NCI-H526 treated with DMSO at 0.1 percent for 48 hours (cell line): ENCODE data around the gene FAM110C.
"Not testable (repeated sequence)": the region's sequence is repeated elsewhere in the genome, so short reads cannot be mapped to it uniquely, and the experiment has no call there.

Source experiments
- DNase-seq: peaks from one replicate; lab custom pipeline; 2025; lab: John Stamatoyannopoulos, UW

The FAM110C gene

DNA sequence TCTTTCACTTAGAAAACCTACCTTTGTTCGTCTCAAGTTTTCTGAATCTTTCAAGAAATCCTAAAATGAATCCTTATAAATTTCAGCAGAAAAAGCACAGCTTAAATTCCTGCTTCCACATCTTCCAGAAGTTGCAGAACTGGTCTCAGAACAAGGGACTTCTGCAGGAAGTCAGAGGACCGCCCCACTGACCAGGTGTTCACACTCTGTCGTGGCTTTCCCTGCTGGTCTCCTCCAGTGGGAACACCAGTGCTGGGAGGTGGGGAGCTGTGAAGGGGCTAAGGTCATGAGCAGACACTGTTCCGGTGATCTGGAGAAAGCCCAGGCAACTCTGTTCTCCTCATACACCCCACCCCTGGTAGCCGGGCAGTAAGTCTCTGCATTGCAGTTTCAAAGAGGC is 3.5 kb downstream of the FAM110C start:
- no peak for DNase-seq

DNA sequence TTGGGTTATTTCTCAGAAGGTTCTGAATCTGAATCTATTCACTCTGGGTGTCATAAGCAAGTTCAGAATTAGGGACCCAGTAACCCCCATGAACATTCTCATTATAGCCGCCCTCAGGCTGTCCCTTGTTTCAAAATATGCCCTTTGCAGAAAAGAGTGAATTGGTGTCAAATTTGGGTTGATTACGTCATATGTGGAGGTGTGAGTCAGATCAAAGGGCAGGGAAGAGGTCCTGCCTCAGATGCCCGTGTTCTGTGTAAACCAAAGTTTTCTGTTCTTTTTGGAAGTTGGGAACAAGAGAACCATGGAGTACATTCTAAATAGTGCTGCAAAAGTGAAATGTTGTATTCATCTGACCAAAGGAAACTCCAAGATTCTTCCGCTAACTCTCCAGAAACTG is 5.8 kb downstream of the FAM110C start:
- DNase-seq = no peak

DNA sequence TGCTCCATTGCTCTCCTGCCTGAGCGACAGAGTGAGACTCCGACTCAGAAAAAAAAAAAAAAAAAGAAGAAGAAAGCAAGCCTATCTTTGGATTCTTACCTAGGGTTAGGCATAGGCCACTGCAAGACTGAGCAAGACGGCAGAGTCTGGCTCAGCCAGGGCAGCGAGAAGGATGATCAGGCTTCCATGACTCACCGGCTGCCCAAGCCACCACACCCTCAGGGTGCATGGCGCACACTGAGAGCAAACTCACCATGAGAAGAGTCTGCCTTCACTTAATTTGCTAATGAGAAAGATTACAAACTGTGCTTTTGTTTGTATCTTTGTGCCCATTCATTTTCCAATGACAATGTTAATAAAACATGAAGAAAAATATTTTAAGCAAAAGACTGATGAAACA is 8.2 kb downstream of the FAM110C start:
- DNase-seq = no peak

DNA sequence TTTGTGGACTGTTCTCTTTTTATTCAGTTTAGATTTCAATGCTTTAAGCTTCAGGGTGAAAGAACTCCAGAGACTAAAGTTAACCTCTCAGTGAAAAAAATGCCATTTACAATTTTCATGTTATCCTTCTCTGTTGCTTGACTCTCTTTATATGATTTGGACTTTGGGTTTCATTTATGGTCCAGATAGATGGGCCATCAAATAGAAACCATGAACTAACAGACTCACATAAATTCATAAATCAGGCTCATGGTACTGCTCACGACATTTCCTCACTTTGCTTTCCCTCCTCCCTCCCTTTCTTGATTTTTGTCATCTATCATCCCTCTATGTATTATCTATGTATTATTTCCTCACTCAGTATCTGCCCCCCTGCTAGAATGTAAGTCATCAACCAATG is 10.0 kb downstream of the FAM110C start:
- no peak for DNase-seq

DNA sequence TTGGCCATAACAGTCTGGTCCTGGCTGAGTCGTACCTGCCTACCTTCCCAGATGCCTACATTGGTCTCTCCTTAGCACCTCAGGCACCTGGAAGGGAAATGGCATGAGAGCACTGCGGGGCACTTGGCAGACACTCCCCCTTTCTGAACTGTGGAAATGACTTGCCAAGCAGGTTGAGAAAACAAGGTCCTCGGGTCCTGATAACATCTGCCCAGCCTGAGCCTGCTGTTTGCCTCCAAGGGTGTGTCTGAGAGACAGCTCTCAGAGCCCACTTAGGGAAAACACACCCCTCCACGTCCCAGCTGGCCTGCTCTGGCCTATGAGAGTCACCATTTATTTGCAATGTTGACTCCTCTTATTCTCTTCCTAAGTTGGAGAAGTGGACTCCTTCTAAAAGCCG is 10.5 kb downstream of the FAM110C start:
- peak; percentile 4 for DNase-seq

DNA sequence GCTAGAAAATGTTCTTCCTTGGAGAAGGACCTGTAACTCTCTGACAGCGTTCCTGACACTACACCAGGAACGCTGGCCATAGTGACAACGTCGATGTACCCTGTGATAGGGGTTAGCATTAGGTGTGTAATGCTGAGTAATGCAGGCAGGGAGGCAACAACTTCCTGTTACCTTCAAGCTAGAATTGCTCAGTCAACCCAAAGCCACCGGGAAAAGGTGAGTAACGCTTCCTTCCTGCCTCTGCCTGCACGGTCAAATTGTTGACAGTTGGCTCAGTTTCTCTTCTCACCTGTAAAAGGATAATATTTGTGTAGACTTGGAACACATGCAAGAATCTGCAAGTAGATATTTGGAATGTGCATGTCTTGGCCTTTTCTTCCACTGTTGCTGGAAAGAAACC is 12.7 kb downstream of the FAM110C start:
- no peak for DNase-seq

DNA sequence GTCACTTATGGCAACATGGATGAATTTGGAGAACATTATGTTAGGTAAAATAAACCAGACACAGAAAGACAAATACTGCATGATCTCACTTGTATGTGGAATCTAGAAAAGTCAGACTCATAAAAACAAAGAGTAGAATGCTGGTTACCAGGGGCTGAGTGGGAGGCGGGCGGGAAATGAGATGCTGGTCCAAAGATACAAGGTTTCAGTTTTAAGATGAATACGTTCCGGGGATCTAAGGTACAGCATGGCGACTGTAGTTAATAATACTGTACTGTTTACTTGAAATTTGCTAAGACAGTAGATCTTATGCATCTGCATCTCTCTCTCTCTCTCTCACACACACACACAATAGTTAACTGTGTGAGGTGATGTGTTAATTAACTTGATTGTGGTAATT is 14.2 kb downstream of the FAM110C start:
- no peak for DNase-seq

DNA sequence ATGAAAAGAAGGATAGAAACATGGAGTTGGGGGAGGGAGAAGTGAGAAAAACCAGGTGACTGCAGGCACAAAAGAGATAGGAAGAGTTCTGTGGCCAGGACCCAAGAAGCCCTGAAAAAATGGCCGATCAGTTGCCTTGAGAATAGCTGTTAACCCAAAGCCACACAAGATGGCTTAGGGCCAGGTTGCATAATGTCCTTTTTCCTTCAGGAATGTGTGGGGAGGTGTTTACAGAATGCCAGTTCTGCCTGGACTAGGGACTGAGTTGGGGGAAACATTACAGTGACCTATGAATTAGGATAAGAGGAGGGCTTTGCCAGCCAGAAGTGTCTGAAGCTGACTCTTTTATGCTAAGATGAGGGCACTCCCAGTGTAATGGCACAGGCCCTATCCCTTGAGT is 17.1 kb downstream of the FAM110C start:
- DNase-seq = no peak

DNA sequence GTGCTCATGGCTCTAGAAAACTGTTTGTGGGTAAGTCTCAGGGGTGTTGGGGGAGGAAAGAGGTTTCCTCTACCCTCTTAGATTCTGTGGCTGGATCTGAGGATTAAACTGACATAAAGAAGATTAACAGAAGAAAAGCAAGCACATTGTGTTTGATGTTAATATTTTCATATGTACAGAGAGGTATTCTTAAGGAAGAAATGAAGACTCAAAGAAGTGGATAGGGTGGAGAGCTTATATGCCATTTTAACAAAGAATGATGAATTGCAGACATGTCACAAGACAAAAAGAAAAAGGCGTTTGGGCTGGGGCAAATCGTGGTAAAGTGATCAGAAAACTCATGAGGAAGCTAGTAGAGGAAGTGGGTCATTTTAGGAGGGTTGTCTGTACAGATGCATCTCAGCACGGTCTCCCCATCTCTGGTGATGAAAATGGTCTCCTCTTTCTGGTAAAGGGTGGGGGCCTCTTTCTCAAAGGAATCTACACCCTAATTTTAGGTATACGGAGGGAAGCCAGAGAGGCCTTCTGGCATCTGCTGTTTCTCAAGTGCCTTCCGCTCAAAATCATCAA is 17.8 kb downstream of the FAM110C start:
- DNase-seq = no peak

DNA sequence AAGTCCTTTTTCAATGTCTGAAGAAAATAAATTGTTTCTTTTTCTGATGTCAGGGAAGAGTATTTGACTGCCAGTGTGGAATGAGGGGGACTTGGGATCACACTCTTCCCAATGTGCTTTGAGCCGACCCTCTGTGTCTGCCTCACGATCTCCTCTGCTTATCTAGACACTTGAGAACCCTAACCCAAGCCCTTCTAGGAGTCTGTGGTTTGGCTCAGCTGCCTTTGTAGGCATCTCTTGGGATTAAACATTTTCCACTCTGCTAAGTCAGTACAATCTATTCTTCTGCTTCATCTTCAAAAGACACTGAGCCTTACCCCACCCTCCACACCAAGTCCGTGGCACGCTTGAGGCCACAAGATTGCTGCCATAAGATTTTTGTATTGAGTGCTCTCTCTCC is 19.4 kb downstream of the FAM110C start:
- DNase-seq = no peak

DNA sequence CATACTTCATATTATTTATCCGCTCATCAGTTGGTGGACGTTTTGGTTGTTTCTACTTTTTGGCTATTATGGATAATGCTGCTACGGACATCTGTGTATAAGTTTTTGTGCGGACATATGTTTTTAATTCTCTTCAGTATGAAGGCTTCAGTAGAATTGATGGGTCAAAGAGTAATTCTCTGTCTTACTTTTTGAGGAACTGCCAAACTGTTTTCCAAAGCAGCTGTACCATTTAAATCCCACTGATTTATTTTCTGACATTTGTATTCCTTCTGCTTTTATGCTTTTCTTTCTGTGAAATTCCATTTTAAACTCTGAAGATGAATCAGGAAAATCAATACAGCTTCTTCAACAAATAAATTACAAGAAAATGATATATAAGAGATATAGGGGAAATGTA is 20.8 kb downstream of the FAM110C start:
- DNase-seq = no peak

DNA sequence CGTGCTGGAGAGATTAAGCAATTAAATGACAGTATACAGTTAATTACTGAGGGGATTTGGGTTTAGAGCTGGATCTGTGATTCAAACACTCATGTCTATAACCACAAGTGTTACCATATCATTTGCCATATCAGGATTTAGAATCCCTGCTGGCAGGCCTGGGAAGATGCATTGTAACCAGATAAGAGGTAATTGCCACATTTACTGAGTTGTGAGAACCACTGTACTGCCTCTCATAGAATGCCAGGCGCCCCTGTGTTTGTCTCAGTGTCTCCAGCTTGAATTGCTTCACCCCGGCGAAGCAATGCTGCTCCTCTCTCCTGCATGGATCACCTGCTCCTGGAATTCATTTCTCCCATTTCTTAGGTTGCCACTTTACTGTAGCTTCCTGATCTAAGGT is 21.7 kb downstream of the FAM110C start:
- not testable (repeated sequence) for DNase-seq

DNA sequence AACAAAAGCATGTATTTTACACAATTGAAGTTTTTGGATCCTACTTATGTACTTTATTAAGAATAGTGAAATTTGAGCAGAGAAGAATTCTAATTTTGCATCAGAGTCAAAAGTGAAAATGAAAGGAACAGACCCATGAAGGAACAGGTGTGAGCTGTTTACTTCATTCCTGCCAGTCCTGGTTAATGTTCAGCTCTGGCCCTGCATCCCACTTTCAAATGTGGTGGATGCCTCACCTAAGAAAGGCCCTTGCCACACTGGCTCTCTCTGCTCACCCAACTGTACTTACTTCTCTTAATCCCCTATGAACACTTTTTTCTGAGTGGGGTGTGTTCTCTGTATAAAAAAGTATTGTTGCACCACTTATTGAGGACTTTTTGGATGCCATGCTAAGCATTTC is 22.2 kb downstream of the FAM110C start:
- DNase-seq = no peak

DNA sequence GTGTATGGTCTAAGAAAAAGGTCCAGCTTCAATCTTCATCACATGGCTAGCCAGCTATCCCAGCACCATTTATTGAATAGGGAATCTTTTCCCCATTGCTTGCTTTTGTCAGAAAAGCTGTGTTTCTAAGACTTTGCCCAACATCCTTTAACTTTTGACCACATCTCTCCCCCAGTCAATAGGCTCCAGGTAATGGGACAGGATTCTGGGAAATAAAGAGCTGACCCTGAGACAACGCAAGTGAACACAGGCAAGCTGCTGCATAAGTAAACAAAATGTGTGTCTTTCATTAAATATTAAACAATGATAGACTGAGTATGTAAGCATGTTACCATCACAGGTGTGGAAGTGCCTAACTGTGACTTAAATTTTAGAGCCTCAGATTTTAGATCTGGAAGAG is 23.0 kb downstream of the FAM110C start:
- no peak for DNase-seq

DNA sequence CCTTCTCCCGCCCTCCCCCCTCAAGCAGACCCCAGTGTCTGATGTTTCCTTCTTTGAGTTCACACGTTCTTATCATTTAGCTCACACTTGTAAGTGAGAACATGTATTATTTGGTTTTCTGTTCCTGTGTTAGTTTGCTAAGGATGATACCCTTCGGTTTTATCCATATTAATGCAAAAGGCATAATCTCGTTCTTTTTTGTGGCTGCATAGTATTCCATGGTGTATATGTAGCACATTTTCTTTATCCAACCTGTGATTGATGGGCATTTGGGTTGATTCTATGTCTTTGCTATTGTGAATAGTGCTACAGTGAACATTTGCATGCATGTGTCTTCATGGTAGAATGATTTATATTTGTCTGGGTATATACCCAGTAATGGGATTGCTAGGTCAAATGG is 24.1 kb downstream of the FAM110C start:
- not testable (repeated sequence) for DNase-seq

DNA sequence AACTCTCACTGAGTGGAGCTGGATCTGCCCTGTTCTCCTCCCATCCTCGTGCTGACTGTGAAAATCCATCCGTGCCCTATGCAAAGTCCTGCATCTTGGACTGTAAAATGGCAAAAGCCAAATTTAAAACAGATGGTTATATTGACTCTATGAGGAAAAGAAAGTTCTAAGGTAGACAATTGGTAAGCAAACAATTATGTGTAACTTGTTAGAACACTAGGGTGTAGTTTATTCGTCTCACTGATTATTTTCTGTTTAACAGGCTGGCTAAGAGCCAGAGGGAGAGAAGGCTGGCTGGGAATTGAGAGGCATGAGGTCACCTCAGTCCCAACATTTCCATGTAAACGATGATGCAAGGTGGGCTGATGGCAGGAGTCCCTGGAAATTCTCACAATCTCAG is 26.0 kb downstream of the FAM110C start:
- not testable (repeated sequence) for DNase-seq

DNA sequence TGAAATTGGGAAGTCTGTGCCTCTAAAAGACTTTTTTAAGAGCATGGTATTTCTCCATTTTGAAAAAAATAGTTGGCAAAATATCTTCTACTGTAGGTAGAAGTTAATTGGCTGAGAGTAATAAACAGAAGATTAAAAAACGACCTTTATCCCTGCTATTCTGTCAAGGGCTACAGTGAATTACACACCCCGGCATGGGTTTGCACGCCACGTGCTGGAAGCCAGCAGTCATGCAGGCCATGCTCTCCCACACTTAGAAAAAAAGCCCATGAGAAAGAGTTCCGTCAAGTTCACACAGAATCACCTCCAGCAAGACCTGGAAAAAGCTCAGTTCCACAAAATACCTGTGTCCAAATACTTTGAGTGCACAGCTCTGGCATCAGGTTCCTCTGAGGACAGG is 26.8 kb downstream of the FAM110C start:
- no peak for DNase-seq

DNA sequence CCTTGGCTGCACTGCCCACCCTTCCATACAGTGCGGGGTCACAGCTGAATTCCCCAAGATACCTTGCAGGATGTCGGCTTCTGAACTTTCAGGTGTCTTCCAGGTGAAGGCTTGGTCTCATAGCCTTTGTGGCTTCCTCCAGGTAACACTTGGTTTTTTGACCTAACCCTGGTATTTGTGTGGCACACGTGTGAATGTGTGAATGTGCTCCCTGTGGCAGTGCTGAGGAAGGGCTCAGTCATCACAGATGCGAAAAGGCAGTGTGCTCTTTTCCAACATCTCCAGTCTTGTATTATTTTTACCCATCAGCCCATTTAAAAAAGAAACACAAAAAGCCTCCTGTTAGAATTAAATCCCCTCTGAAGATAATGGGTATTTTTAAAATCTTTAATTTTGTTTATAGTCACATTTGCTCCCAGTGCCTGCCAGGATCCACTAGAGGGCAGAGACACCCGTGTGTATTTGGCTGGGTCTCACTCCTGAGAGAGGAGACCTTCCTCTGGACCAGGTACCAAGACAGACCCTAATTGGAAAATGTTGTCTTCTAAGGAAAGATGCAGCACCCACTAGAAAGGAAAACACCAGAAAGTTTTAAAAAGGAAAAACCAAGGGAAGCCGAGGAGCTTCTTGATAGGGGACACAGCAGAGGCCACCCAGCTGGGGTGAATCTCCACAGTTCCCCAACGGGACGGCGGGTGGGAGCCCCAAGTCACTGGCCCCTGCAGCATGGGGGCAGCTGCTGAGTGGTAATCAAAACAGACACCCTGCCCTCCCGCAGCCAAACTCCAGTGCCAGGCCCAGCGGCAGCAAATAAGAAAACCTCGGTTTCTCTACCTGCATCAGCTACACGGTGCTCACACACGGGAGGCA is 27.7 kb downstream of the FAM110C start:
- no peak for DNase-seq

DNA sequence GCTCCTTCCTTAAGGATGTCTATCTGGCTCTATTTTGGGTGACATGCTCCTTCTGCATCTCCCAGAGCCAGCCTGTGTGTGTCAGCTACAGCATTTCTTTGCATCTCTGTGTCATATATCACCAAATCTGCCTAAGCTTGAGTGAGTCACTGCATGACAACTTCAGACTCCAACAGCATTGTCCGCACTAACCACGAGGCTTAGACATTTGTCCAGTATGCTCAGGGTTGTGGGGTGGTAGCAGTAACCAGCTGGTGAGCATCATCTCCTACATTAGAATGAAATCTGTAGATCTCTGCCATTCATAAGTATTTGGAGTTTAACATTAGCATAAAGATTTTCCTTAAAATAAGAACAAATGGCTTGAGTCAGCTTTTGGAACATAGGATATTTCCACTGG is 30.4 kb downstream of the FAM110C start:
- not testable (repeated sequence) for DNase-seq

DNA sequence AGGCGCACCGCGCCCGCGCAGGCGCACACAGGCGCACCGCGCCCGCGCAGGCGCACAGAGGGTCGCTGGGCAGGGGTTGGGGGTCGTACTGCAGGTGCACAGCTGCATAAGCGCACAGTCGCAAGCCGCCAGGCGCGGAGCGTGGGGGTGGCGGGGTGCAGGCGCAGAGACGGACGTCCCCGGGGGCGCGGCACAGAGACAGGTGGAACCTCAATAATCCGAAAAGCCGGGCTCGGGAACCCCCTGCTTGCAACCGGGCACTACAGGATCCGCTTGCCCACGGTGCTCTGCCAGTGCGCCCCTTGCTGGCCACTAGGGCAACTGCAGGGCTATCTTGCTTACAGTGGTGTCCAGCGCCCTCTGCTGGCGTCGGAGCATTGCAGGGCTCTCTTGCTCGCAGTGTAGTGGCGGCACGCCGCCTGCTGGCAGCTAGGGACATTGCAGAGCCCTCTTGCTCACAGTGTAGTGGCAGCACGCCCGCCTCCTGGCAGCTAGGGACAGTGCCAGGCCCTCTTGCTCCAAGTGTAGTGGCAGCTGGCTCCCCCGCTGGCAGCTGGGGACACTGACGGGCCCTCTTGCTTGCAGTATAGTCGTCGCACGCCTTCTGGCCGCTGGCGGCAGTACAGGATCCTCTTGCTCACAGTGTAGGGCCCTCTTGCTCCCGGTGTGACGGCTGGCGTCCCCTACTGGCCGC is 34.9 kb downstream of the FAM110C start:
- DNase-seq = no peak

DNA sequence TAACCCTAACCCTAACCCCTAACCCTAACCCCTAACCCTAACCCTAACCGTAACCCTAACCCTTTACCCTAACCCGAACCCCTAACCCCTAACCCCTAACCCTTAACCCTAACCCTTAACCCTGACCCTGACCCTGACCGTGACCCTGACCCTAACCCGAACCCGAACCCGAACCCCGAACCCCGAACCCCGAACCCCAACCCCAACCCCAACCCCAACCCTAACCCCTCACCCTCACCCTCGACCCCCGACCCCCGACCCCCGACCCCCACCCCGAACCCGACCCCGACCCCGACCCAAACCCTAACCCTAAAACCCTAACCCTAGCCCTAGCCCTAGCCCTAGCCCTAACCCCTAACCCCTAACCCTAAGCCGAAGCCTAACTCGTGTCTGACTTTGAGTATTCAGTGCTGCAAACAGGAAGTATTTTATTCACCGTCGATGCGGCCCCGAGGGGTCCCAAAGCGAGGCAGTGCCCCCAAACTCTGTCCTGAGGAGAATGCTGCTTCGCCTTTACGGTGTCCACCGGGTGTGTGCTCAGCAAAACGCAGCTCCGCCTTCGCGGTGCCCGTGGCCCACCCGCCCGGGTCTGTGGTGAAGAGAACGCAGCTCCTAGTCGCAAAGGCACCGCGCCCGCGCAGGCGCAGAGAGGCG is 36.0 kb downstream of the FAM110C start:
- DNase-seq = no peak
